AG08395 (cell line): ENCODE measurements around the gene WNT7B.

Source experiments
- DNase-seq: peaks from one replicate; pipeline ENCODE4 v3.0.0; 2012; ENCODE audit warnings: mixed read lengths, low spot score

WNT7B gene

GRCh38 chr22:45977003-45977411 is at the start of gene WNT7B:
TSS of gene WNT7B (minus strand) at chr22:45977162. CDS start at chr22:45976754, 408 bp downstream.
- DNase-seq = no peak

- no peak for DNase-seq
These were observed 49.3 kb upstream of the WNT7B start for GRCh38 chr22:46025973-46026898.

GRCh38 chr22:46025225-46025972 is 48.4 kb upstream of the WNT7B start:
- no peak for DNase-seq

GRCh38 chr22:46024136-46024840 is 47.3 kb upstream of the WNT7B start:
- no peak for DNase-seq

GRCh38 chr22:46023558-46023981 is 46.6 kb upstream of the WNT7B start:
- DNase-seq = peak; percentile 57

- no peak for DNase-seq
These were observed 46.0 kb upstream of the WNT7B start for GRCh38 chr22:46022881-46023512.

- DNase-seq = no peak
These were observed 44.6 kb upstream of the WNT7B start for GRCh38 chr22:46021577-46021976.

- no peak for DNase-seq
These were observed 42.4 kb upstream of the WNT7B start for GRCh38 chr22:46019351-46019750.

- no peak for DNase-seq
These were observed 41.9 kb upstream of the WNT7B start for GRCh38 chr22:46018859-46019258.

- no peak for DNase-seq
These were observed 40.2 kb upstream of the WNT7B start for GRCh38 chr22:46017166-46017565.

- DNase-seq = peak; percentile 96
These were observed 36.8 kb upstream of the WNT7B start for GRCh38 chr22:46013460-46014416.

GRCh38 chr22:46012881-46013281 is 35.9 kb upstream of the WNT7B start:
- no peak for DNase-seq

GRCh38 chr22:46012182-46012880 is 35.4 kb upstream of the WNT7B start:
- DNase-seq = no peak

- DNase-seq = no peak
These were observed 34.7 kb upstream of the WNT7B start for GRCh38 chr22:46011627-46012181.

- DNase-seq = no peak
These were observed 34.1 kb upstream of the WNT7B start for GRCh38 chr22:46010951-46011626.

GRCh38 chr22:46010207-46010867 is 33.4 kb upstream of the WNT7B start:
- peak; percentile 43 for DNase-seq

- DNase-seq = no peak
These were observed 32.8 kb upstream of the WNT7B start for GRCh38 chr22:46009730-46010129.

GRCh38 chr22:46008836-46009596 is 32.1 kb upstream of the WNT7B start:
- DNase-seq = no peak
